GM19452 (cell line): ENCODE measurements around the gene PTPRN2.
"Not testable (repeated sequence)": the region's sequence is repeated elsewhere in the genome, so short reads cannot be mapped to it uniquely, and the experiment has no call there.

Experiments used
- ATAC-seq: cut with Tn5 transposase; IDR thresholded peaks from one replicate; pipeline ENCODE4 v1.9.1; 2021; ENCODE audit not compliant: unreplicated experiment

The PTPRN2 gene

DNA sequence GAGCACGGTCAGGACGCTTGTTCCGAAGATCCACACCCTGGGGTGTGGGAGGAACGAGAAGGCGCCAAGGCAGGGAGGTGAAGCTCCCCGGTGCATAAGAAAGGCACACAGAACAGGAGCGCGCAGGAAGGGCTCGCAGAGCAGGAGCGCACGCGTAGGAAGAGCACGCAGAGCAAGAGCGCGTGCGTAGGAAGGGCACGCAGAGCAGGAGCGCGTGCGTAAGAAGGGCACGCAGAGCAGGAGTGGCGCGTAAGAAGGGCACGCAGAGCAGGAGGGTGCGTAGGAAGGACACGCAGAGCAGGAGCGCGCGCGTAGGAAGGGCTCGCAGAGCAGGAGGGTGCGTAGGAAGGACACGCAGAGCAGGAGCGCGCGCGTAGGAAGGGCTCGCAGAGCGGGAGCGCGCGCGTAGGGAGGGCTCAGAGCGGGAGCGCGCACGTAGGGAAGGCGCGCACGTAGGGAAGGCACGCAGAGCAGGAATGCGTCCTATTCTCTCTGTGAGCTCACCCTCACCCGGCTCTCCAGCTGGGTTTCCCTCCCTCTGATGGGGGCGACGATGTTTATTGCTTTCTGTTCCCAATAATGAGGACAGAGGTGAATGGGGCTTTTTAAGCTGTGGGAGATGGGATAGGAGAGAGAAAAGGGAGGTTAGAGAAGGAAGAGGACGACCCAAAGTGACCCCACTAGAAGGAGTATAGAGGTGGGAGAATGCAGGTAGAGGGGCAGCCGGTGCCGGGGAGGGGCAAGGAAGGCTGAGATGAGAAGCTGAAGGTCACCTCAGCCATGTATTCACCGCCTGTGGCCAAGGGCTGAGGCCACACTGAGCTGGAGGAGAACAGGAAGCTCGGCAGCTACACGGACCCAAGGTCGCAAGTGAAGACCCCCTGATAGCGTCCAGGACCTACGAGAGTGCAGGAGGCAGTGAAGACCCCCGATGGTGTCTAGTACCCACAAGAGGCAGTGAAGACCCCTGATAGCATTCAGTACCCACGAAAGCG lies 423.2 kb downstream of the PTPRN2 start:
- no peak for ATAC-seq

DNA sequence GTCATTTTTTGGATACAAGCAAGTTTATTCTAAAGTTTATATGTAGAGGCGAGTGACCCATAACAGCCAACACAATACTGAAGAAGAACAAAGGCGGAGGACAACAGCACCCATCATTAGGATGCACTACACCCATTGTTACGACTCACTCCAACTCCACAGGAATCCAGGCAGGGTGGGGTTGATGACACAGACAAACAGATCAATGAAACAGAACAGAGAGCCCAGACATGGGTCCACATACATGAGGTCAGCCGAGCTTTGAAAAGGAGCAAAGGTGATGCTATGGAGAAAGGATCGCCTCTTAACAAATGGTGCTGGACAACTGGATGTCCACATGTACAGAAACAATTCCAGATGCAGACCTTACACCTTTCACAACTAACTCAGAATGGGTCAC lies 426.4 kb downstream of the PTPRN2 start:
- ATAC-seq: no peak

DNA sequence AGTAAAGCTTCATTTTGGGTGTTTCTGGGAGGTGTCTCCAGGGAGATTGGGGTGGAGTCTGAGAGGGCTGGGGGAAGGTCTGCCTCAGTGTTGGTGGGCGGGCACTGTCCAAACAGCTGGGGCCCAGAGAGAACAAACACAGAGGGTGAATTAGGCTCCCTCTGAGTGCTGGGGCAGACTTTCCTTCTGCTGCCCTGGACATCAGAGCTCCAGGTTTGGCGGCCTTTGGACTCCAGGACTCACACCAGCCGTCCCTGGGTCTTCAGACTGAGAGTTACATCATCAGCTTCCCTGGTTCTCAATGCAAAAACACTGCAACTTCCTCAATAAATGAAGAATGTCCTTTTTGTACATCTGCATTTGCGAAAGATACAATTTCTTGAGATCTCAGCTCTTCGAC lies 427.4 kb downstream of the PTPRN2 start:
- no peak for ATAC-seq

DNA sequence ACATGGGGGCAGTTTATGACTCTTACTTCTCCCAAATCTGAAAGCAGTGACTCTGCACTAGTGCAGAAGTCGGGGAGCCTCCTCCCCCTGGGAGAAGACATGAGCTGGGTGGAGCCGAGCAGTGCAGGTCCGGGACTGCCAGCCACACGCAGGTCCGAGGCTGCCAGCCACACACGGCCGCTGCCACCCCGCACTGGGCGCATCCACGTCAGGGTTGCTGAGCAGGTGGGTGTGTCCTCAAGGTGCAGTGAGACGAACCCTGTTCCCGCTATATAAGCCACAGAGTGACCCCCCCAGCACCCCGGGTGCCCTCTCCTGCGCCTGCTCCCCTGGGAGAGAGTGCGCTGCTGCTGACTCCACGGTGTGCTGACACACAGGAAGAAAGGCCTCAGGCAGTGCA lies 430.2 kb downstream of the PTPRN2 start:
- ATAC-seq: no peak

DNA sequence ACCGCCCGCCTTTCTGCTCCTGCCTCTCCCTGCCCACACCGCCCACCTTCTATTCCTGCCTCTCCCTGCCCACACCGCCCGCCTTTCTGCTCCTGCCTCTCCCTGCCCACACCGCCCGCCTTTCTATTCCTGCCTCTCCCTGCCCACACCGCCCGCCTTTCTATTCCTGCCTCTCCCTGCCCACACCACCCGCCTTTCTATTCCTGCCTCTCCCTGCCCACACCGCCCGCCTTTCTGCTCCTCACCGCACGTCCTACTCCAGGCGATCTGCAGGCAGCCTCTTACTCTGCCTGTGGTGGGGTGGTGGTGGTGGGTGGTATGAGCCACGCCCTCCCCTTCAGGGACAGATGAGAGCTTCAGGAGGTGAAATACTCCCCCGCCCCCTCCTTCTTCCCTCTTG lies 436.4 kb downstream of the PTPRN2 start:
- ATAC-seq: not testable (repeated sequence)

DNA sequence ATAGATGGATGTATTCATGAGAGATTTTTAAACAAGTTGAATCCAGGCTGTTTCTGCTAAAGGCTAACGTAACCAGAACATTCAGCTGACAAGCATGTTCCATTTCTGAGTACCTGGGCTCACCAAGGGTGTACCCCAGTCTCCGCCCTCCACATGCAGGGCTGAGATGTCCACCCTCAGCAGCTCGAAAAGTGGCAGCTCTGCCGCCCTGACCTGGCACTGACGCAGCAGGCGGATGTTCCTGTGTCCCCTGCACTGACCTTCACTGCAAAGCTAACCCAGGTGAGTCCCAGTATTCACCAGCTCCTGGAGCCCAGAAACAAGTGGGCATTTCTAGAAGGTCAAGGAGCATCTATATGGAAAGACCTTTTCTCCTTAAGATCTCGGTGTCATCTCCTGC lies 437.4 kb downstream of the PTPRN2 start:
- no peak for ATAC-seq

DNA sequence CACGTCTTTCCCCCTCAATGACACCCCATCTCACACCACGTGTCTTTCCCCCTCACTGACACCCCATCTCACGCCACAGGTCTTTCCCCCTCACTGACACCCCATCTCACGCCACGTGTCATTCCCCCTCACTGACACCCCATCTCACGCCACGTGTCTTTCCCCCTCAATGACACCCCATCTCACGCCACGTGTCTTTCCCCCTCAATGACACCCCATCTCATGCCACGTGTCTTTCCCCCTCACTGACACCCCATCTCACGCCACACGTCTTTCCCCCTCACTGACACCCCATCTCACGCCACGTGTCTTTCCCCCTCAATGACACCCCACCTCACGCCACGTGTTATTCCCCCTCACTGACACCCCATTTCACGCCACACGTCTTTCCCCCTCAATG lies 440.2 kb downstream of the PTPRN2 start:
- ATAC-seq: not testable (repeated sequence)

DNA sequence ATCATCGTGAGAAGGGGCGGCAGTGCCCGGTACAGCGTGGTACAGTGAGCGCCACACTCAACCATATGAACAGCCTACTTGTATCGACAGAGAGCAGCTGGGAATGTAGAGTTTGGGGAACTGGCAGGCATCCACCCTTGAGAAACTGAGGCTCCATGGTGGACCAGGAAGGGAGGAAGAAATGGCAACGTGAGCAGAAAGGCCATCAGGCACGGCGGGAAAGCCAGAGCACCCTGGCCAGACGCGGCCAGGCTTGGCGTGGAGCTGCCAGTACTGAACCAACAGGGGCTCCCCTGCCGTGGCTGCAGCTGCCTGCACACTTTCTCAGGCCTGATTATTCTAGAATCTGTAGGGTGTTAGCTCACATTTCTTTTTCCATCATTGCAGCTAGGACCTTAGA lies 442.3 kb downstream of the PTPRN2 start:
- no peak for ATAC-seq

DNA sequence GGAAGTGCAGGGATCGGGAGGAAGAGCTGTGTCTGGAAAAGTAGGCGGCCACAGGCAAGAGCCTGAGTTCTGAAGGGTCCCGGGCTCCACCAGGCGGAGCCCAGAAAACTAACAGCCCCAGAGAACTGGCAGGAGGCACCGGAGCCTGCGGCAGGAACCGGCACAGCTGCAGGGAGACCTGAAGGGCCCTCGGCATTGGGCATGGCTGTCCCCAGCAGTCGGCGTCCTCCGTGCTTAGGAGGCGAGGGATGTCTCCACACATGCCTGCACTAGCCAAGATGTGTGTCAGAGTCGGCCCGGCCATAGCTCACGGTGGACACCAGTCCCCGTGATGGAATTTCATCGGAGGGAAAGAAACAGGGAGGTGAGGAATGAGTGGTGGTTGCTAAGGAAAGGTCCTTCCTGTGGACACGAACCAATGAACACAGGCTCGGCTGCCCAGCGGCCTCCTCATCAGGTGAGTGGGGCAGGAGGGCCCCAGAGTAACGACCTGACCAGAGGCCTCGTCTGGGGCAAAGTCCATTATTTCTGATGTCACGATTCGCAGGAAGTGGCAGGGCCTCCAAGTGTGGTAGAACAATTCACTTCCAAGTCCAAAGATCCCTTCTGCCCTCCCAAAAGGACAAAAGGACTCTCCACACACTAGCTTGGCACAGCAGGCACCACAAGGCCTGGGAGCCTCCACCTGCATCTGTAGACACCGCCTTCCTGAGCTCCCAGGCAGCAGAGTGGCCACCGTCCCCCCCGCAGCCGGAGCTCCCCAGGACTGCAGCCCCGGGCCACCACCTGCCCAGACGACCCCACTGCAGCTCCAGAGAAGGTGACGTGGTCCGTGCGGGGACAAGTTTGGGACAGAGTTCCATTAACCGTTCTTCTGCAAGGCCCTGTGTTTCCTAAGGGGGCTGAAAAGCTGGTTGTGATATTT lies 444.2 kb downstream of the PTPRN2 start:
- ATAC-seq: no peak

DNA sequence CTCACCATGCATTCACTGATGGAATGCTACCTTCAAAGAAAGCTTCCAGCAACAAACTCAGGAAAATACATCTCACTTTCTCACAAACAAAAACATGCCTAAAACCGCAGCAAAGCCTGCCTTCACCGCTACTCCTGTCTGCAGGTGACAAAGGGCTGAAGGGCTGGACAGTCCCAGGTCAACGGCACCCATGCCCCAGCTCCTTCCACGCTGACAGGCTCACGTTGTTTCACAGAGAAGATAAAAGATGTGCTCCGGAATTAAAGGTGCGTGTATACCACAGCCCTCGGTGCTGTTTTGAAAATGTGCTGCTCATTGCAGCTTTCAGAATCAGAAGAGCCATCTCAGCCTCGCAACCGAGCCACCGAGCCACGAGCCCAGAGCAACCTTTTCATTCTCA lies 445.0 kb downstream of the PTPRN2 start:
- ATAC-seq: no peak

DNA sequence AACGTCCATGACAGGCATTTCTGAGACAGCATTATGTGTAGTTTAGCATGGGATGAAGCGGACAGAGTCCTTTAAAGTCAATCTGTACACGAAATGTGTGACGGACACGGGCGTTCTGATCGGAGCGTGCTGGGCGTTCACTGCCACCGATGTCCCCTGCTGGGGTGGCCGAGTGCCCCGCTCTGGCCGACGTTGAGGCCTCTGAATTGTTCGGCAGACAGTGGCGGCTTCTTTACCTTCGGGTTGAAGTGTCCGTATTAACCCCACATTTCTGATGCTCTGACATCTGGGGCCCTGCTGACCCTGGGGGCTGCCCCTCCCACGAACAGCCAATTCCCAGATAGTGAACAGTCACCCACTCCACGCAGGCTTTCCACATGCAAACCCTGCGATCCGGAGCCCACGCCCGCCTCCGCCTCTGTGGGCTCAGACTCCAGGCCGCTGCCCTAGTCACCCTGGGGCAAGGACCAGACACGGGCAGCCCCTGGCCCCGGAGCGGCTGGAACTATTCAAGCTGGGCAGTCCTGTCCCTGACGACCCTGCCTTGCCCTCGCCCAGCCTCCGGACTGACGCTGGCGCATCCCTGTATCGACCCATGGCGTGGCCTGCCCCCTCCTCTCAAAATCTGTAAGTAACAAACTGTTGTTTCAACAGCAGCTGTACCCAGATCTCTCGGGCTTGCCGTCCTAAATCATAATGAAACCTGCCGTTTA lies 445.7 kb downstream of the PTPRN2 start:
- ATAC-seq: no peak

DNA sequence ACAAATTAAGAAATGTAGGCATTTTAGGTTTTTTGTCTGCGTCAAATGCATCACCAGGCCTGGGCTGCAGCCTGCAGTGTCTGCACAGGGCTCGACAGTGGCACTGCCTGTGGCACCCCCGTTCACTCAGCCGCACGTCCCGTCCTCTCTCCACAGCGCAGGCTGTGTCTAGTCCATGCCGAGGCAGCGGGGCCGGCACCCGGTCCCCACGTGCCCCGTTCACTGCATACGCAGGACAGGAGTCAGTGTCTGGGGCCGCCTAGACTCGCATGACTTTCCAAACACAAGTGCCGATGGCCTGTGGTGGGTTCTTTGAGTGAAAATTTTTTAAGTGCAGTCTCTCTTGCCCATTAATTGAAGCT lies 446.4 kb downstream of the PTPRN2 start:
- no peak for ATAC-seq

DNA sequence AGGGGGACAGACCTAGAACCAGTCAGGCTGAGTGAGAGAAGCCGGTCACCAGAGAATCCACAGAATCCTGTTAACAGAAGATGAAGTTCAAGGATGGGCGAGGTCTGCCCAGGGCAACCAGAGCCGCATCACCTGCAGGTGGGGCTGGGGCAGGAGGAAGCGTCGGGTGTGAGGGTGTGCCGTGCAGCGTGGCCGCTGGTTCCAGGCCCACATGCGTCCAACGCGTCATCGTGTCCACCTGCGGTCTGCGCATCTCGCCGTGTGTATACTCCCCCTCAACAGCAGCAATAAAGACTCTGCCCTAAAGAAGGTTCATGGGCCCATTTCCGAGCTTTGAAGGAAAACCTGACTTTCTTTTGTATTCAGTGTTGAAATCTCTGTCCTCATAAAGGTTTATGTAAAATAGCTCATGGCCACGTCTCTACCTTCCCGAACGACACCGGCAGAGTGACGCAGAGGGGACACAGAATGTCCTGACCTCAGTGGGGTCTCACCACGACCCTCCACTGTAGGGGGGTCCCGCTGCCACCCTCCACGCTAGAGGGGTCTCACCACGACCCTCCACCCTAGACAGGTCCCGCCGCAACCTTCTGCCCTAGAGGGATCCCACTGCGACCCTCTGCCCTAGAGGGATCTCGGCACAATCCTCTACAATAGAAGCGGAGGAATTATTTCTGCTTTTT lies 446.9 kb downstream of the PTPRN2 start:
- ATAC-seq: no peak

DNA sequence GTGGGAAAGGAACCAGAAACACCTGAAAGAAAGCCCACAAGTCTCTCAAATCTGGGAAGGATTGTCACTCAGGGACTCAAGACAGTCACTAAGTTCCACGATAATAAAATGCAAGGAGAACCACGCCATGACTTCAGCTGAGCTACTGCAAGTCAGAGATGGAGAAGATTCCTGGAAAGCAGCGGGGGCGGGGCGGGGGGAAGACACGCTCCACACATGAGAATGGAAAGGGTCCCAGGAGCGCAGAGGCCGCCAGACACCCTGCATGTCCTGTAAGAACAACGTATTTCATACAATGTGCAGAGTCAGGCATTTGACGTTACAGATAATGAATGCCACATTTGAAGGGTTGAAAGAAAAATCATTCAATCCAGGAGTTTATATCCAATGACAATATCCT lies 448.1 kb downstream of the PTPRN2 start:
- no peak for ATAC-seq

DNA sequence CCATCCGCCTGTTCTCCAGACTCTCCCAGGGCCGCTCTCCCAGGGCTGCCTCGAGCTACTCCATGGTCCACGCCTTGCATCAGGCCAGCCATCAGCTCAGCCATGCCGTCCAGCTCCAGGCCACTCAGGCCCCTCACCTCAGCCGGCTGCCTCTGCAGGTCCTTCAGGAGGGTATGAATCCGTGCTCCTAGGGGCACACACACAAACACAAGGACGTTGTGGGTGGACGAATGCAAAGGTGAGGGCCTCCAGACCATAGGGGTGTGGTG lies 449.4 kb downstream of the PTPRN2 start:
- ATAC-seq: no peak

DNA sequence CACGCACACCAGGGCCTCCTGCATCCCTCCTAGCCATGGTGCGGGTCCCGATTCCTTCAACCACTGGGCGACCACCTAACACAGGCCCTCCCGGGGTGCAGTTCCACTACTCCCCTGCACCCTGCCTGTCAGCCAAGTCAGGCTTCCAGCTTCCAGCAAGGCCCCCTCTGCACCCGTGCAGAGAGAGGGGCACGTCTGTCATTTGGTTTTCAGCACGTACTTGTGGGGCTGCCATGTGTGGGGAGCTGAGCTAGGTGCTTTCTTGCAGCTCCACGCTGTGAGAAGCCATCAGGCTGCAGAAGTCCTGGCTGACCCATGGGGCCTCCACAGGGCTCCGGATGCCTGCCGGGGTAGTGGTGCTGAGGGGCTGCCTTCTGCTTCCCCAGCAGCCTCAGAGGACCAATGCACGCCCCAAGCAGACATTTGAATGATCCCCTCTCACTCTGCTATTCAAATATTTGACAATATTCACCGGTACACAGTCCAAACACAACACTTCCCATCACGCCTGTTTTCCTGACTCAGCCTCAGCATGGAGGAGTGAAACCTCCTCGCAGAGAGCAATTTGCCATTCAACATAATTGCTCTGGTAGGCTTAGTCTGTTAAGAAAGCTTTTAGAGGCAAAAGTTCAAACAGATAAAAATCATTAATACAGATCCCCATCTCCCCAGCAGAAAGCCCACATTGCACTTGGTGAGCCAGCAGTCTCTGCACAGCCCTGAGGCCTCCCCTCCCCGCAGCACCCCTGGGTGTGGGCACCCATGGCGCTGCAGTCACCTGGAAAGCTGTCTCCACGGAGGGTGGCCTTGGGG lies 449.9 kb downstream of the PTPRN2 start:
- no peak for ATAC-seq

DNA sequence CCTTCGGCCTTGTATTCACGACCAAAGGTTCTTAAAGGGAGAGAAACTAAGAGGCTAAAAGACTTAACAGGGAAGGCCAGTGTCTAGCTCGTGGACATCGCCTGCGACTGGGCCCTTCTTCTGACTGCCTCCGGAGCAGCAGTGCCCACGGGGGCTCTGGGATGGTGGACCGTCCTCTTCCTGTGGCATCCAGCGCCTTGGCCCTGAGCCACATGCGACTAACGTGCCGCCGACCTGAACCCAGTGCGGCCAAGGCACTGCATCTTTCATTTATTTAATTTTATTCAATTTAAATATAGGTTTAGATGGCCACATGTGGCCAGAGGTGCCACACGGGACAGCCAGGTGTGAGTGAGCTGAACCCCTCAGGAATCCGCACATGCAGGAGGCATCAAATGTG lies 451.7 kb downstream of the PTPRN2 start:
- no peak for ATAC-seq

DNA sequence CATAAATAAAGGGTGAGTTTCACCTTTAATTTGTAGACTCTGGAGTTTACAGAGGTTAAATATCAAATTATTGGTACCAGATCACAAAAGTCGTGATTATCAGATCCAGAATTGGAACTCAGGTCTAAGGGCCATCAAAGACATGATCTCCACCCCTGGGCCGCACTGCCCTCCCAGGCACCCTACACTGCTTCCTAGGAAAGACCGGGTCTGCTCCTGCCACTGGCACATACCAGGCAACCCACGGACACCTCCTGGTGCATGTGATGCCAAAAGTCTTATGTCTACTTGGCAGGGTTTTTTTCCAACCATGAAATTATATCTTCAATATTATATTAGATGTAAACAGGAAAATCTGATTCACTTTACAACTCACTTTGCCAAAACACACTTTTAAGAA lies 452.8 kb downstream of the PTPRN2 start:
- no peak for ATAC-seq

DNA sequence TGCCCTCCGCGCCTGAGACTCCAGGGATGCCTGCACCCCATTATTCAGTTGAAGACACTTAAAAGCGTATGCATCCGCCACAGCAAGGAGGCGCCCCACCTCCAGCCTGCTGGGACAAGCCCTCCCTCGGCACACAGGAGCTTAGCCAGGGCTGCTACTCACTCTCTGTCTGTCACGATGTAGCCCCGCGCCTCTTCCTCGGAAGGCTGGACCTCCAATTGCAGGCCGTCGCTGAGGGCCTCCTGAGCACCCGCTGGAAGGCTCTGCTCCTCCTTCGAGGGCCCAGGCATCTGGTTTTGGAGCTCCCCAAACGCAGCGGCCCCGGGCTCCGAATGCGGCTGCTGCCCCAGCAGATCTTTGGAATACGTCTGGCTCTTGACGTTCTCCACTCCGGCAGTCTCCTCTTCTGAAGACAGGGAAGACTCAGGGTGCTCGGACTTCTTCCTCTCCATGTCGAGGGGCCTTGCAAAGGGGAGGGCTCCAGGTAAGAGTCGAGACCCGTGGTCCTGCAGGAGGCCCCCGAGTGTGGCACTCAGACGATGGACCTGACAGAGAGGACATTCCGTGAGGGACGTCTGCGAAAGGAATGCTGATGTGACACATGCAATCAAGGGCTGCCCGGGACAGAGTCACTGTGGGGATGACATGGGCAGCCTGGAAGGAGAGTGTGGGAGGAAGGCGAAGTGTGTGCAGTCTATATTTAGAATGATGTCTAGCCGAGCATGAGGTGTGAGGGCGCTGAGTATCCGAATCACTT lies 453.9 kb downstream of the PTPRN2 start:
- ATAC-seq: no peak
